Left renal cortex interstitium (tissue), 4 donors: ENCODE results near the gene AGAP1. TPM values are rescaled to one million over a fixed set of nuclear protein-coding genes. Genes with fewer than 3 reads are reported as not detected.

ENCODE experiments used
- DNase-seq, 4 donors: peaks; one replicate each; pipeline ENCODE4 v3.0.0-alpha.2; 2013; ENCODE audit warnings: low read depth in 4 of 4, low spot score in 2 of 4, missing footprints in 1 of 4
- polyA plus RNA-seq, 4 donors: library from polyadenylated mRNA; unstranded; fragments of 120-200 nt; gene quantifications; one replicate each; pipeline ENCODE4 v1.2.1, GENCODE V29; 2013; ENCODE audit not compliant: insufficient read length in 4 of 4

AGAP1 gene
- polyA plus RNA-seq, 4 donors: 18.1 to 22.7 (median 19.7) TPM

DNA sequence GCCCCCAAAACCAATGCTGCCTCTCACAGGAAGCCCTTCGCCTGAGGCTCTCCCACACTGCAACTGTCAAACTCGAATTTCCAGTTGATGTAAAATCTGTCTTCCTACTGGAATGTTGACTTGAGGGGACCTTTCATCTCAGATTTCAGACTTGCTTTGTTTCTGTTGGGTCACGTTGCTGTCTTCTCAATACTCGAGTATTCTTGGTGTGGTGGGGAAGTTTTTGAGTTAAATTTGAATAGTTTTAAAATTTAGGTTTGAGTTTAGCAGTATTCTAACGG is 50.8 kb downstream of the AGAP1 start:
- no peak for DNase-seq

DNA sequence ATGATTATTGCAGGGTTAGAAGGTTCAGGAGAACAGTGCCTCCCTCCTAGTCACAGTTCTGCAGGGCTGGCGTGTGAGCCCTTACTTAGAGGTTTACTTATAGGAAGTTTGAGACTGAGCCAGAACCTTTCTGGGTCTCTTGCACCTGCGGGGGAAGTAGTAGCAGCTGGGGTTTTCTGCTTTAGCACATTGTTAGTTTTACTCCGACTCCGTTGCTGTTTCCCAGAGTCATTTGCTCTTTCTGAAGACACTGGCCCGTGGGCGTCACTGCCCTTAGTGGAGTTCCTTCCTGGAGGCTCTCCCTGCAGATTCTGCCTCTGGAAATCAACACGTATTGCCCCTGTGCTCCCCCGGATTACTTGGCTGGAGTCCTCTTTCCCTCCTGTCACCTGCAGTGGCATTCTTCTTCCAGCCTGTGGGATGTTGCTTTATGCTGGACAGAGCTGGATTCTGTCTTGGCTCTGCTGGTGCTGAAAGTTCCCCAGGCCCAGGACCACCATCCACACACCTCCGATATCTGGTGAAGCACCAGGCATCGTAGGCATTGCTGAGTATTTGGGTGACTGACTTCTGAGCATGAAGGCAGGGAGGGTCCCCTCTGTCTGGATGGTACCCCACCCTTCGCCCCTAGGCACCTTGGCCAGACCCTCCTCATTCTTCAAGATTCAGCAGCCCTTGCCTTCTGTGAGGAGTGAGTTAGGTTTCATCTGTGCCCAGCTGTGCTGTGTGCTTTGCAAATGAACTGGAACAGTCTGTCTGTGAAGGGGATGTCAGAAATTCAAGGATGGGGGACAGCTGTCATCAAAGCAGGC is 51.7 kb downstream of the AGAP1 start:
- DNase-seq: no peak

DNA sequence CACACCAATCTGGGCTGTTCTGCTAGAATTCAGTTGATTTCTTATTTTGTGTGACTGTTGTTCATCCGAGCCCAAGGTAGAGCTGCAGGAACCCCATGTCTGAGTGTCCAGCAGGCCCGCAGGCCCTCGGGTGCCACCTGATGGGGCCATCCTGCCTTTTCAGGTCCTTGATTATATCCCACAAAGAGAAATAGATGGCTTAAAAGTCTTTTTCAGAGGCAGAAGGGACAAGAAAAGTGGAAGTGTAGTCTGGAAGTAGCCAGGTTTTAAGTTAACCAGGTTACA is 52.2 kb downstream of the AGAP1 start:
- no peak for DNase-seq

DNA sequence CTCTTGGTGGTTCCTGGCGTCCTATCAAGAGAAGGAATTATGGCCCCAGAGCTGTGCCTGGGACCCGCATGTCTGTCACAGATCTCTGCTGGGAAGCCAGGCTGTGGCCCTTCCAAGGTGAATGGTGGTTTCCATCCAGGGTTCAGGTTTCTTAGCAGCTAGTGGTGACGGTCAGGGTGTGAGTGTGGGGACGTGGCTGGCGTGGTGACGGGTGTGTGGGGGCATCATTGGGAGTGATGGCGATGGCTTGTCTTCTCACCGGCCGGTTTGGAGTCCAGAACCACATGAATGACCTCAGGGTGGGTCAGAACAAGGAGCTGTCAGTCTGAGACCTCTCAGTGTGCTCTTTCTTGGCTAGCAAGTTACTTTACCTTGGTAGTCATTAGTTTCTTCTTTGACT is 52.6 kb downstream of the AGAP1 start:
- no peak for DNase-seq

GRCh38 chr2:235549735-235550377 is 56.0 kb downstream of the AGAP1 start:
- no peak for DNase-seq

GRCh38 chr2:235550378-235550760 is 56.5 kb downstream of the AGAP1 start:
- DNase-seq: no peak

DNA sequence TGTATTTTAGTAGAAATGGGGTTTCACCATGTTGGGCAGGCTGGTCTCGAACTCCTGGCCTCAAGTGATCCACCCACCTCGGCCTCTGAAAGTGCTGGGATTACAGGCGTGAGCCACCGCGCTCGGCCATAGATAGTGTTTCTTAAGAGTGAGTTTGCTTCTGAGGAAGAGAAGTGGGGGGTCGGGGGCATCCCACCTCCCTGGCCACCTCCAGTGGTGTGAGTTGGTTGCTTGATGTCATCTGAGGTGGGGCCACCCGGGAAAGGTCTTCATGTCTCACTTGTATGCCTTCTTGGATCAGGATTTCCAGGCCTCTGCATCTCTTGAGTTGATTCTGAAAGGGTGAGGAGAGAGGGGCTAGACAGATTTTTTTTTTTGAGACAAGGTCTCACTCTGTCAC is 57.1 kb downstream of the AGAP1 start:
- DNase-seq: no peak

DNA sequence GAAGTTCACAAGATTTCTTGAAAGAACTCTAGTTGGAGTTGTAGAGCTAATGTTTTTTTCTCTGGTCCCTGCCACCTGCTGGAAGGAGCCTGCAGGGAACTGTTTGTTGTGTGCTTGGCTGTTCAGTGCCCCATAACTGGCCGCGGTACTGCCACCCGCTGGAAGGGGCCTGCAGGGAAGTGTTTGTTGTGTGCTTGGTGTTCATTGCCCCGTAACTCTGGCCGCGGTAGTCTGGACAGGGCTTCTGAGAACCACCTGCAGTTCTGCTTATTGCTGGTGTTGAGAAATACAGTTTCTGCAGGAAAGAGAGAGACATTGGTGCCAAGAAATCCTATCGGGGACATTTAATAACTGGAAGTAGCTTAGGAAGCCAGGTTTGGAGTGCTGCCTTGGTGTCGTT is 58.1 kb downstream of the AGAP1 start:
- no peak for DNase-seq

GRCh38 chr2:235552671-235553070 is 58.8 kb downstream of the AGAP1 start:
- DNase-seq: no peak

DNA sequence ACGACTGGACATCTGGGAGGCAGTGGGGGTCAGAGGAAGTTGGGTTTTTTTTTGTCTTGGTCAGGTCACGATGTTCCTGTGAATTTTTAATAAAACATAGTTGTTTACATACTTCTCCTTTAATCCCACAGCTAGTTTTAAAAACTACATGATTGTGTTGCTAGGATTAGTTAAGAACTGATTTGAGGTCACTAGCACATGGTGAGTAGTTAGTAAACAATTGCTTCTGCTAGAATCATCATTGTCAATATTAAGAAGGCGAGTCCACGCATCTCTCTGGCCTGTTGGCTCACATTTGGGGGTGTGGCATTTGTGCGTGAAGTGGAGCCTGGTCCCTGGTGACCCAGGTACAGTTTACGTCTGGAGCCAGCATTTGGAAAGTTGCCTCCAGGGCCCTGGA is 59.4 kb downstream of the AGAP1 start:
- no peak for DNase-seq

- DNase-seq: no peak
Observed at GRCh38 chr2:235553696-235554100, 59.9 kb downstream of the AGAP1 start.

GRCh38 chr2:235554385-235554784 is 60.5 kb downstream of the AGAP1 start:
- no peak for DNase-seq

DNA sequence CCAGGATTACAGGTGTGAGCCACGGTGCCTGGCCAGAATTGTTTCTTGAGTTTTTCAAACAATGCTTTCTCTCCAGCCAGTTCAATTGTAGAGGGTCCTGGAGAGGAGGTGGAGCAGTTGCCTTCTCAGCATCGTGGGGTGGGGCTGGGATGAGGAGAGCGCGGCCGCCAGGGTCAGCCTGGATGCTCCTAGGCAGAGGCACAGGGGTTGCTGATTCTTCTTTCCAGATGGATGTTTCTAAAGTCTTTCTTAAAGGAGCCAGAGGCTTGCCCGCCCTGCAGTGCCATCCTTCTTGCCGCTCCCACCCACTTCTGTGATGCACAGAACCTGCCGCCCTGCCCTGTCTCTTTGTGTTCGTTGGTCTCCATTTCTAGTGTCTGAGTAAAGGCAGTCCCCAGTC is 61.1 kb downstream of the AGAP1 start:
- DNase-seq: no peak

DNA sequence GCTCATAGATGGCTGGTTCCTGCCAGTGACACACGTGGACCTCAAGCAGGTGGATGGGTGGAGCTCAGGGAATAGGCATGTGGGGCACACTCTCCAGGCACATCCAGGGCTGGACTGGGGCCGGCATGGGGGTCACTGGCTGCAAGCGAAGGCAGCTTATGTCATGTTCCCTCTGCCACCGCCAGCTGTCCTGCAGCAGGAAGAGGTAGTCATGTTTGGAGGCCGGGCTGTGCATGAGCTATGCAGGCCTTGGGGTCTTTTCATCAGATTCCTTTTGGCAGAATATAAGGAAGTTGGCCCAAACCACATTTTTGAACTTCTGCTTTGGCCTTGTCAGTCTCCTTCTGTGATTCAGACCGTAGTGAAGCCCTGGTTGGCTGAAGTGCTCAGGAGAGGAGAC is 61.5 kb downstream of the AGAP1 start:
- DNase-seq: no peak

DNA sequence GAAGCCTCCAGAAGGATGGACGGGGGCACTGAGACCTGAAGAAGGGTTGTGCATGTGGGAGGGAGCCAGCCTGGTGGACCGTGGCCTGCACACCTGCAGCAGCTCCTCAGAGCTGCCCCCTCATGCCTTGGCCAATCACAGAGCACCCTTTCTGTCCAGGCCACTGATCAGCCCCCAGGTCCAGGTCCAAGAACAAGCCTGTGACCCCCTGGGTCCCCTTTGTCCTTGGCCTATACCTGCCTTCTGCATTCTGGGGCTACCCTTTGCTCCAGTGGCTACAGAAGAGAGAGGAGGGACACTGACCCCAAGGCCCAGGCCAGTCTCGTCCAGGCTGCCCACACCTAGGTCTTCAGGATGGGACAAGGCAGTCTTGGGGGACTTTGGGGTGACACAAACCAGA is 62.2 kb downstream of the AGAP1 start:
- DNase-seq: no peak

- no peak for DNase-seq
Observed at GRCh38 chr2:235556901-235557300, 63.1 kb downstream of the AGAP1 start.

- DNase-seq: no peak
Observed at GRCh38 chr2:235557903-235558302, 64.1 kb downstream of the AGAP1 start.

- no peak for DNase-seq
Observed at GRCh38 chr2:235558572-235558971, 64.7 kb downstream of the AGAP1 start.

DNA sequence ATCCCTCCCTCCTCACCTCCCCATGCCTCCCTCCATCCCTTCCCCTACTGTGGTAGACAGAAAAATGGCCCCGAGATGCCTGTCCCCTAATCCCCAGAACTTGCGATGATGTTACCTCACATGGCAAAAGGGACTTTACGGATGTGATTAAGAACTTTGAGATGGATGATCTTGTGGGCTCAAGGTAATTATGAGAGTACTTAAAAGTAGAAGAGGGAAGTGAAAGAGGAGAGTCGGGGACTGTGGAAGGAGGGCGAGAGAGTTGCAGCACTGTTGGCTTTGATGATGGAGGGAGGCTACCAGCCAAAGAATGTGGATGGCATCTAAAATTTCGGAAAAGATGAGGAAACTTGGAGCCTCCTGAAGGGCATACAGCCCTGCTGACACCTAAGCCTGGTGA is 66.5 kb downstream of the AGAP1 start:
- DNase-seq: no peak

GRCh38 chr2:235561450-235561849 is 67.6 kb downstream of the AGAP1 start:
- no peak for DNase-seq

- no peak for DNase-seq
Observed at GRCh38 chr2:235562065-235562747, 68.4 kb downstream of the AGAP1 start.
